Subcutaneous adipose tissue (tissue), 4 donors: ENCODE data around the gene TSPAN15. TPM values are rescaled to one million over a fixed set of nuclear protein-coding genes. Genes with fewer than 3 reads are reported as not detected.

Experiments
- CTCF ChIP-seq: fragments of 450-650 bp; IDR thresholded peaks from one replicate; pipeline ENCODE4 v1.5.1; 2016; ENCODE audit warnings: low read depth, mild to moderate bottlenecking, control low read depth, antibody characterized with exemption, moderate library complexity
- total RNA-seq, 4 donors: library from RNA; depleted of rRNA; stranded (reverse); fragments of >200 nt; gene quantifications; one replicate each; pipeline ENCODE4 v1.1.0, GENCODE V29; 2016

The TSPAN15 gene
- total RNA-seq, 4 donors from 2014 or later, result 60.6 to 140 (median 103) TPM

- TF ChIP-seq CTCF, result no peak
Observed at GRCh38 chr10:69468751-69469089, 17.5 kb downstream of the TSPAN15 start.

- TF ChIP-seq CTCF, result no peak
Observed at GRCh38 chr10:69469976-69470375, 18.7 kb downstream of the TSPAN15 start.

- no peak for TF ChIP-seq CTCF
Observed at GRCh38 chr10:69470463-69471384, 19.5 kb downstream of the TSPAN15 start.

GRCh38 chr10:69472142-69472541, 20.9 kb downstream of the TSPAN15 start:
- no peak for TF ChIP-seq CTCF

GRCh38 chr10:69472544-69472943, 21.3 kb downstream of the TSPAN15 start:
- TF ChIP-seq CTCF, result no peak

GRCh38 chr10:69473304-69473990, 22.2 kb downstream of the TSPAN15 start:
- no peak for TF ChIP-seq CTCF

GRCh38 chr10:69474742-69475432, 23.6 kb downstream of the TSPAN15 start:
- no peak for TF ChIP-seq CTCF
